HG03095 (cell line): ENCODE results near the gene ATAD5.
"Not testable (repeated sequence)": the region's sequence is repeated elsewhere in the genome, so short reads cannot be mapped to it uniquely, and the experiment has no call there.

Source experiments
- ATAC-seq: cut with Tn5 transposase; IDR thresholded peaks from one replicate; pipeline ENCODE4 v1.9.1; 2021; ENCODE audit warnings: moderate library complexity; ENCODE audit not compliant: unreplicated experiment

ATAD5 gene

GRCh38 chr17:30910151-30910550, 78.4 kb downstream of the ATAD5 start:
- not testable (repeated sequence) for ATAC-seq

GRCh38 chr17:30913955-30914354, 82.2 kb downstream of the ATAD5 start:
- ATAC-seq = no peak

- ATAC-seq = no peak
Measured at GRCh38 chr17:30915833-30916611, 84.3 kb downstream of the ATAD5 start.

GRCh38 chr17:30917050-30917449, 85.3 kb downstream of the ATAD5 start:
- no peak for ATAC-seq

- no peak for ATAC-seq
Measured at GRCh38 chr17:30920282-30920681, 88.5 kb downstream of the ATAD5 start.

- ATAC-seq = no peak
Measured at GRCh38 chr17:30920683-30921543, 89.1 kb downstream of the ATAD5 start.

GRCh38 chr17:30921544-30922196, 89.9 kb downstream of the ATAD5 start, which contains the start of gene ADAP2:
Gene ADAP2 (plus strand): TSS chr17:30921945. CDS start chr17:30922015, 70 bp downstream.
- no peak for ATAC-seq

- ATAC-seq = no peak
Measured at GRCh38 chr17:30922235-30923030, 90.7 kb downstream of the ATAD5 start.

- no peak for ATAC-seq
Measured at GRCh38 chr17:30924341-30924740, 92.6 kb downstream of the ATAD5 start.

GRCh38 chr17:30926516-30926915, 94.8 kb downstream of the ATAD5 start:
- no peak for ATAC-seq

GRCh38 chr17:30927756-30928155, 96.0 kb downstream of the ATAD5 start:
- ATAC-seq = no peak

- ATAC-seq = no peak
Measured at GRCh38 chr17:30928584-30928983, 96.8 kb downstream of the ATAD5 start.

- ATAC-seq = no peak
Measured at GRCh38 chr17:30929081-30929633, 97.4 kb downstream of the ATAD5 start.

- not testable (repeated sequence) for ATAC-seq
Measured at GRCh38 chr17:30929861-30930260, 98.1 kb downstream of the ATAD5 start.

GRCh38 chr17:30930495-30930894, 98.7 kb downstream of the ATAD5 start:
- no peak for ATAC-seq

- not testable (repeated sequence) for ATAC-seq
Measured at GRCh38 chr17:30931582-30931981, 99.8 kb downstream of the ATAD5 start.

GRCh38 chr17:30933966-30934365, 102.2 kb downstream of the ATAD5 start:
- no peak for ATAC-seq

GRCh38 chr17:30939051-30939689, 107.4 kb downstream of the ATAD5 start:
- no peak for ATAC-seq

- no peak for ATAC-seq
Measured at GRCh38 chr17:30942308-30943079, 110.7 kb downstream of the ATAD5 start.
